ENCODE measurements around the gene USP38.
"Not testable (repeated sequence)": the region's sequence is repeated elsewhere in the genome, so short reads cannot be mapped to it uniquely, and the experiment has no call there.

Gene USP38

DNA sequence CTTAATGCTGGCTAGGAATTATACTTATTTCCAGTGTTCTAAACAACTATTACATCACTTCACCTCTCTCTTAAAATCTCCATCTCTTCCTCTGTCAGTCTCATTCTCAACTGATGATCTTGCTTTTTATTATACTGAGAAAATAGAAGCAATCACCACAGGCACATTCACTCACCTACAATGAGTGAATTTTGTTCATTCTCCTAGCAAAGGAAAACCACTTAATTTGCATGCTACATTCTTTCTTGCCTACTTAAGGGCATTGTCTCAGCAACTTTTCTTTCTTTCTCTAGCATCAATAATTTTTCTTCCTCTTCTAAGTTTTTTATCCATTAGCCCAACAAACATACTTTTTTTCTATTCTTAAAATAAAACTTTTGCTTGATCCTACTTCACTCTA, 21.1 kb upstream of the USP38 start:
- DNase-seq (ENCODE audit: low read depth) = no peak
- H3K4me3 ChIP-seq (ENCODE audit: low read depth, low read length) = no peak overlapping the region
- TF ChIP-seq, protein P1, sequence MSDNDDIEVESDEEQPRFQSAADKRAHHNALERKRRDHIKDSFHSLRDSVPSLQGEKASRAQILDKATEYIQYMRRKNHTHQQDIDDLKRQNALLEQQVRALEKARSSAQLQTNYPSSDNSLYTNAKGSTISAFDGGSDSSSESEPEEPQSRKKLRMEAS (IDR thresholded peaks at IDR 0.05; ENCODE audit: low read depth, low read length) = no peak
- TF ChIP-seq, protein P2, sequence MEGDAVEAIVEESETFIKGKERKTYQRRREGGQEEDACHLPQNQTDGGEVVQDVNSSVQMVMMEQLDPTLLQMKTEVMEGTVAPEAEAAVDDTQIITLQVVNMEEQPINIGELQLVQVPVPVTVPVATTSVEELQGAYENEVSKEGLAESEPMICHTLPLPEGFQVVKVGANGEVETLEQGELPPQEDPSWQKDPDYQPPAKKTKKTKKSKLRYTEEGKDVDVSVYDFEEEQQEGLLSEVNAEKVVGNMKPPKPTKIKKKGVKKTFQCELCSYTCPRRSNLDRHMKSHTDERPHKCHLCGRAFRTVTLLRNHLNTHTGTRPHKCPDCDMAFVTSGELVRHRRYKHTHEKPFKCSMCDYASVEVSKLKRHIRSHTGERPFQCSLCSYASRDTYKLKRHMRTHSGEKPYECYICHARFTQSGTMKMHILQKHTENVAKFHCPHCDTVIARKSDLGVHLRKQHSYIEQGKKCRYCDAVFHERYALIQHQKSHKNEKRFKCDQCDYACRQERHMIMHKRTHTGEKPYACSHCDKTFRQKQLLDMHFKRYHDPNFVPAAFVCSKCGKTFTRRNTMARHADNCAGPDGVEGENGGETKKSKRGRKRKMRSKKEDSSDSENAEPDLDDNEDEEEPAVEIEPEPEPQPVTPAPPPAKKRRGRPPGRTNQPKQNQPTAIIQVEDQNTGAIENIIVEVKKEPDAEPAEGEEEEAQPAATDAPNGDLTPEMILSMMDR (IDR thresholded peaks at IDR 0.05; ENCODE audit: low read depth, low read length) = no peak
- TF ChIP-seq POLR2A (IDR thresholded peaks at IDR 0.05; ENCODE audit: extremely low read depth, insufficient read length) (no peak), MYC (IDR thresholded peaks at IDR 0.05; ENCODE audit: low read depth, low read length) (no peak)

DNA sequence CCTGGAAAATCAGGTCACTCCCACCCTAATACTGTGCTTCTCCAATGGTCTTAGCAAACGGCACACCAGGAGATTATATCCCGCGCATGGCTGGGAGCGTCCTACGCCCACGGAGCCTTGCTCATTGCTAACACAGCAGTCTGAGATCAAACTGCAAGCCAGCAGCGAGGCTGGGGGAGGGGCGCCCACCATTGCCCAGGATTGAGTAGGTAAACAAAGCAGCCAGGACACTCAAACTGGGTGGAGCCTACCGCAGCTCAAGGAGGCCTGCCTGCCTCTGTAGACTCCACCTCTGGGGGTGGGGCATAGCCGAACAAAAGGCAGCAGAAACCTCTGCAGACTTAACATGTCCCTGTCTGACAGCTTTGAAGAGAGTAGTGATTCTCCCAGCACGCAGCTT, 18.0 kb upstream of the USP38 start:
- not testable (repeated sequence) for H3K4me3 ChIP-seq (ENCODE audit: low read depth, low read length); DNase-seq (ENCODE audit: low read depth)

DNA sequence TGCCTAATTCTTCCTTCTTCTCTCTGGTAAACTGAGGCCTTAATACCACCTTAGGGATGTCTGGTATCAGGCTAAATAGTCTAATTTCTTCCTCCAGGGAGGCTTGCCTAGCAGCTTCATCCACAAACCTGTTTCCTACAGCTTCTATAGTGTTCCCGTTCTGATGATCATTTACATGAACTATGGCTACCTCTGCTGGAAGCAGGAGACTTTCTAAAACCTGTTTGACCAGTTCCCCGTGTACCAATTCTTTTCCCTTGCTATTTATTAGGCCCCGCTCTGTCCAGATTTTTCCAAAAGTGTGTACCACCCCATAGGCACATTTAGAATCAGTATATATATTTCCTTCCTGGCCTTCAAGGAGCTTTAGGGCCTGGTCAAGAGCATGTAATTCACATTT, 5.8 kb upstream of the USP38 start:
- no peak overlapping the region for H3K4me3 ChIP-seq (ENCODE audit: low read depth, low read length)
- no peak for DNase-seq (ENCODE audit: low read depth)
- TF ChIP-seq MYC (IDR thresholded peaks at IDR 0.05; ENCODE audit: low read depth, low read length) (no peak), POLR2A (IDR thresholded peaks at IDR 0.05; ENCODE audit: extremely low read depth, insufficient read length) (no peak)
- TF ChIP-seq, protein P1 (IDR thresholded peaks at IDR 0.05; ENCODE audit: low read depth, low read length) = no peak
- TF ChIP-seq, protein P2 (IDR thresholded peaks at IDR 0.05; ENCODE audit: low read depth, low read length) = no peak

DNA sequence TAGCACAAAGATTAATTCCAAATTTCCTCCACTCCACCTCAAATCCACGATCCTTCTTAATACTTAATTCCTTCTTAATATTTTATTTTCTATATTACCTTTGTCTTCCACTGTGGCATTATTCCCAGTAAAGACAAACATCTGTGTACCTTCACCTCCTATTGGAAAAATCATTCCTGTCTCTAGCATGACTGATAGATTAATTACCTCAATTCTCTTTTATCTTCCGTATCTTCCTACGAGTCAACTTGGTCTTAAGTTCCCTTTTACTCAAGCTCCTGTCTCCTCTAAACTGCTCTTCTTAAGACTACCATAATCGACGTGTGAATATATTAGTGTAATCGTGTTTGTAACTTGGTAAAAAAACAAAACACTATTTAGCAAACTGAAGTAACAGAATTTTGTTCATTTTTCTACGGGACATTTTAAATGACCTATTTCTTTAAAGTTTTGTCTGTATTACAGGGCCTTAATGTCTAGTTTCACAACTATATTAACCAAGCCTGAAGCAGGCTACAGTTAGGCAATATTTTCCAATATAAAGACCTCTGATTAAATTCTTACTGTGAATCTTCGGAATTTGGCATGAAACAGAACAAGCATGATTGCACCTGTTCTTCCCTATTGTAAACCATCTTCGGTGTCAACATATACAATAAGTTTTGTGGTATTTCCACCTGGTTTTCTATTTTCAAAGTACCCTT, 1.1 kb upstream of the USP38 start:
- TF ChIP-seq MYC (IDR thresholded peaks at IDR 0.05; ENCODE audit: low read depth, low read length) (no peak), POLR2A (IDR thresholded peaks at IDR 0.05; ENCODE audit: extremely low read depth, insufficient read length) (no peak)
- TF ChIP-seq, protein P2 (IDR thresholded peaks at IDR 0.05; ENCODE audit: low read depth, low read length) = no peak
- TF ChIP-seq, protein P1 (IDR thresholded peaks at IDR 0.05; ENCODE audit: low read depth, low read length) = no peak
- peak; percentile 36 for DNase-seq (ENCODE audit: low read depth)
- peak overlapping the region; percentile 96 for H3K4me3 ChIP-seq (ENCODE audit: low read depth, low read length)

DNA sequence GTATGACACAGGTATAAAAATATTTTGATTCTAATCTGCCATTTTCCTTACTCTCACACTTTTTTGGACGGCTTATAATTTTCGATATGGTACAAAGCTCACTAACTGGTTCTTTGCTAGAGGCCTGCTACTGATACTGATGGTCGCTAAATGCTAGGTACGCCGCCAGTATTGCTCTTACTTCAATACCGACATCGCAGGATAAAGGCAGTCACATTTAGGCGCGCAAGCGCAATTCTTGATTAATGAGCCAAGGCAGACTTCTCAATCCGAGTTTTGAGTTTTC, 557 bp upstream of the USP38 start:
- peak overlapping the region; percentile 96 for H3K4me3 ChIP-seq (ENCODE audit: low read depth, low read length)
- TF ChIP-seq, protein P1 (IDR thresholded peaks at IDR 0.05; ENCODE audit: low read depth, low read length) = no peak
- TF ChIP-seq, protein P2 (IDR thresholded peaks at IDR 0.05; ENCODE audit: low read depth, low read length) = no peak
- no peak for TF ChIP-seq MYC (IDR thresholded peaks at IDR 0.05; ENCODE audit: low read depth, low read length)
- TF ChIP-seq POLR2A (IDR thresholded peaks at IDR 0.05; ENCODE audit: extremely low read depth, insufficient read length) = no peak
- DNase-seq (ENCODE audit: low read depth) = no peak

DNA sequence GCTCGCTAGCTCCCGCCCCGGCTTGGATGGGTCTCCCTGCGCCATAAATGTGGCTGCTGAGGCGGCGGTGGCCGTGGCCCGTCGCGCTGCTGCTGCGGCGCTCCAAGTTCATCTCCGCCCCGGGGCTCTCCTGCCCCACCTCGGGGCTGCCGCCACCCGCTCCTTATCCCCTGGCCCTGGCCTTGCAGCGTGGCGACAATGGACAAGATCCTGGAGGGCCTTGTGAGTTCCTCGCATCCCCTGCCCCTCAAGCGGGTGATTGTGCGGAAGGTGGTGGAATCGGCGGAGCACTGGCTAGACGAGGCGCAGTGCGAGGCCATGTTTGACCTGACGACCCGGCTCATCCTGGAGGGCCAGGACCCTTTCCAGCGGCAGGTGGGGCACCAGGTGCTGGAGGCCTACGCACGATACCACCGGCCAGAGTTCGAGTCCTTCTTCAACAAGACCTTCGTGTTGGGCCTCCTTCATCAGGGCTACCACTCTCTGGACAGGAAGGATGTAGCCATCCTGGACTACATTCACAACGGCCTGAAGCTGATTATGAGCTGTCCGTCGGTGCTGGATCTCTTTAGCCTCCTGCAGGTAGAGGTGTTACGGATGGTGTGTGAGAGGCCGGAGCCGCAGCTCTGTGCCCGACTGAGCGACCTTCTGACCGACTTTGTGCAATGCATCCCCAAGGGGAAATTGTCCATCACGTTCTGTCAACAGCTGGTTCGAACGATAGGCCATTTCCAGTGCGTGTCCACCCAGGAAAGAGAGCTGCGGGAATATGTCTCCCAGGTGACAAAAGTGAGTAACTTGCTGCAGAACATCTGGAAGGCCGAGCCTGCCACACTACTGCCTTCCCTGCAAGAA, 763 bp downstream of the USP38 start:
- H3K4me3 ChIP-seq (ENCODE audit: low read depth, low read length) = peak overlapping the region; percentile 96
- DNase-seq (ENCODE audit: low read depth) = peak; percentile 23
- TF ChIP-seq POLR2A (IDR thresholded peaks at IDR 0.05; ENCODE audit: extremely low read depth, insufficient read length) = no peak
- TF ChIP-seq, protein P1 (IDR thresholded peaks at IDR 0.05; ENCODE audit: low read depth, low read length) = no peak
- TF ChIP-seq MYC (IDR thresholded peaks at IDR 0.05; ENCODE audit: low read depth, low read length) = no peak
- TF ChIP-seq, protein P2 (IDR thresholded peaks at IDR 0.05; ENCODE audit: low read depth, low read length) = no peak
